K562 (cell line): ENCODE results near the gene MX1. TPM values are rescaled to one million over a fixed set of nuclear protein-coding genes. Genes with fewer than 3 reads are reported as not detected.

Experiments used
- ATAC-seq: fragments of 200-7000 bp; cut with Tn5 transposase; 3 replicates; pipeline ENCODE4 v1.9.1; 2020; ENCODE audit warnings: moderate library complexity
- BruUV-seq: library from RNA; stranded (reverse); fragments of 400-500 nt; replicated peaks from 2 replicates; lab custom pipeline; 2021; lab: Mats Ljungman, UMichigan
- CTCF ChIA-PET: fragments of 300-600 bp; formaldehyde crosslinking; extraction: SDS; loops from one replicate; lab custom pipeline; 2021; ENCODE audit warnings: low intra/inter-chr PET ratio; lab: Yijun Ruan, JAX
- POLR2A ChIA-PET: fragments of 300-600, 350-650 bp; sonication (Branson Sonifier 250); formaldehyde crosslinking; extraction: SDS; loops from one replicate; lab custom pipeline; 2021; ENCODE audit warnings: antibody characterized with exemption, inconsistent platforms; lab: Yijun Ruan, JAX
- DNase-seq, 4 experiments: peaks; one replicate each; pipeline versions ENCODE4 v3.0.0 to v3.0.0-alpha.2; 2011 to 2018; ENCODE audit warnings: low spot score in 3 of 4, mixed read lengths in 3 of 4; ENCODE audit errors: extremely low read depth in 1 of 4
- FAIRE-seq: peaks from 2 replicates; lab custom pipeline; 2011; peaks lifted over from hg19 to GRCh38; lab: Jason Lieb, UNC
- H2AFZ ChIP-seq: 2 replicates; pipeline ENCODE4 v1.6.0; 2011; ENCODE audit warnings: low read depth, low read length, control low read depth, inconsistent platforms
- H3K27ac ChIP-seq: fragments of 200-600 bp; 3 replicates; pipeline ENCODE4 v1.8.0; 2011; ENCODE audit warnings: low read depth, mild to moderate bottlenecking, control low read depth, inconsistent platforms, low read length, moderate library complexity, mixed read lengths; ENCODE audit errors: extremely low read depth
- H3K27me3 ChIP-seq, 2 experiments: fragments of 300-600 bp in 1 of 2; 2 replicates in 1 of 2; 3 replicates in 1 of 2; pipeline versions ENCODE4 v1.6.0 to v1.8.0; 2011; ENCODE audit warnings: inconsistent platforms in 2 of 2, low read length in 2 of 2, mild to moderate bottlenecking in 1 of 2, mixed read lengths in 1 of 2, moderate library complexity in 1 of 2; ENCODE audit not compliant: control insufficient read depth in 2 of 2, insufficient read depth in 2 of 2
- H3K36me3 ChIP-seq: fragments of 300-600 bp; 3 replicates; pipeline ENCODE4 v1.8.0; 2011; ENCODE audit warnings: mild to moderate bottlenecking, low read length, inconsistent platforms; ENCODE audit not compliant: control insufficient read depth, insufficient read depth
- H3K4me1 ChIP-seq, 2 experiments: fragments of 200-600 bp in 1 of 2; replicated peaks in 1 of 2; 2 replicates in 1 of 2; 3 replicates in 1 of 2; pipeline versions ENCODE4 v1.5.1 to v1.8.0; 2011; ENCODE audit warnings: inconsistent platforms in 2 of 2, low read length in 2 of 2, mild to moderate bottlenecking in 1 of 2, mixed read lengths in 1 of 2, moderate library complexity in 1 of 2; ENCODE audit not compliant: control insufficient read depth in 2 of 2, insufficient read depth in 2 of 2
- H3K4me2 ChIP-seq: 2 replicates; pipeline ENCODE4 v1.6.1; 2011; ENCODE audit warnings: low read length, control low read depth, inconsistent platforms, mixed read lengths; ENCODE audit not compliant: insufficient read depth
- H3K4me3 ChIP-seq: fragments of 200-600 bp; sonication (generic), shearing (Covaris generic); 2 replicates; pipeline ENCODE4 v1.5.1; 2016; ENCODE audit warnings: control low read depth, inconsistent platforms
- H3K79me2 ChIP-seq: fragments of 200-600 bp; 3 replicates; pipeline ENCODE4 v1.8.0; 2011; ENCODE audit warnings: low read length, inconsistent platforms; ENCODE audit not compliant: control insufficient read depth, insufficient read depth
- H3K9ac ChIP-seq, 2 experiments: 2 replicates each; pipeline versions ENCODE4 v1.6.0 to v1.6.1; 2011; ENCODE audit warnings: low read depth in 2 of 2, low read length in 2 of 2, control low read depth in 1 of 2, inconsistent platforms in 1 of 2, mild to moderate bottlenecking in 1 of 2, mixed read lengths in 1 of 2; ENCODE audit not compliant: insufficient read depth in 1 of 2
- H3K9me1 ChIP-seq: one replicate; pipeline ENCODE4 v1.6.0; 2011; ENCODE audit warnings: inconsistent platforms, mild to moderate bottlenecking, low read length, moderate library complexity; ENCODE audit not compliant: control insufficient read depth, insufficient read depth
- H3K9me3 ChIP-seq: replicated peaks from 2 replicates; pipeline ENCODE4 v1.5.1; 2011; ENCODE audit warnings: low read depth, low read length, inconsistent platforms; ENCODE audit not compliant: control insufficient read depth, insufficient read depth
- H4K20me1 ChIP-seq: replicated peaks from 2 replicates; pipeline ENCODE4 v1.6.1; 2011; ENCODE audit warnings: low read length, inconsistent platforms, mixed read lengths; ENCODE audit not compliant: control insufficient read depth, insufficient read depth
- EGR1 ChIP-seq: fragments of 450-650 bp; conservative IDR thresholded peaks from 2 replicates; pipeline ENCODE4 v1.6.1; 2017; ENCODE audit warnings: mild to moderate bottlenecking
- ETV5 ChIP-seq: sonication (generic); formaldehyde crosslinking; IDR thresholded peaks from 2 replicates; pipeline ENCODE4 v1.4.0; 2020; ENCODE audit warnings: low read depth, mild to moderate bottlenecking, missing genetic modification reagents
- FUS ChIP-seq: fragments of 200-400 bp; formaldehyde crosslinking; optimal IDR thresholded peaks from 2 replicates; pipeline ENCODE3; 2017; ENCODE audit warnings: low read depth, low read length
- MTA3 ChIP-seq: fragments of 450-650 bp; formaldehyde crosslinking; IDR thresholded peaks from 2 replicates; pipeline ENCODE4 v1.6.1; 2017; ENCODE audit warnings: mild to moderate bottlenecking, borderline replicate concordance
- MYC ChIP-seq, 2 experiments: fragments of 250-450 bp in 1 of 2; sonication (Bioruptor Pico) in 1 of 2; IDR thresholded peaks; 2 replicates each; pipeline versions ENCODE4 v1.5.1 to v1.6.1; 2012 to 2021; ENCODE audit warnings: low read depth in 2 of 2, borderline replicate concordance in 1 of 2, improper control_type of control experiment in 1 of 2, low read length in 1 of 2, mild to moderate bottlenecking in 1 of 2, moderate library complexity in 1 of 2
- NRF1 ChIP-seq, 2 experiments: fragments of 450-650 bp; IDR thresholded peaks in 1 of 2; conservative IDR thresholded peaks in 1 of 2; 2 replicates each; pipeline ENCODE4 v1.6.1; 2014; ENCODE audit warnings: mild to moderate bottlenecking in 2 of 2
- RBBP5 ChIP-seq: fragments of 200-600 bp; sonication (generic); IDR thresholded peaks from 2 replicates; pipeline ENCODE4 v1.6.1; 2012; ENCODE audit warnings: borderline replicate concordance, mild to moderate bottlenecking, low read length, control low read depth, inconsistent platforms; ENCODE audit not compliant: insufficient read depth, poor library complexity, severe bottlenecking
- WGBS: fragments of 100-300 bp; shearing (Covaris generic); methylation state at CpG from one replicate; pipeline ENCODE4 v1.1.6; 2016; ENCODE audit warnings: low coverage, mixed read lengths; ENCODE audit not compliant: insufficient coverage; ENCODE audit errors: missing lambda C conversion rate; 5-methylcytosine and 5-hydroxymethylcytosine counted together
- in situ Hi-C: fragments of 300-500 bp; cut with MboI; formaldehyde crosslinking; loops from 4 replicates; pipeline ENCODE4 v1.15.0; 2018; ENCODE audit warnings: inconsistent platforms, mixed read lengths
- intact Hi-C: fragments of 100-400 bp; cut with micrococcal nuclease; formaldehyde crosslinking; loops from 2 replicates; pipeline ENCODE4 v1.14.2; 2022
- polyA plus RNA-seq, 8 experiments: library from polyadenylated mRNA; depleted of rRNA in 4 of 8; stranded (reverse) in 5 of 8; unstranded in 3 of 8; fragments of >200 nt; fragmentation: Nextera tagmentation in 2 of 8; fragmentation: Illumina TruSeq in 1 of 8; extraction: Ambion mirVana in 2 of 8; extraction: Trizol in 1 of 8; gene quantifications; 2 replicates each; pipeline versions ENCODE4 v1.2.1 to v1.2.3, GENCODE V29; 2011 to 2014; ENCODE audit warnings: inconsistent platforms in 1 of 8, missing spikeins in 1 of 8
- total RNA-seq, 7 experiments: library from RNA; depleted of rRNA in 6 of 7; stranded (reverse); fragments of >200 nt in 6 of 7; fragmentation: Illumina TruSeq in 2 of 7; extraction: Trizol in 2 of 7; gene quantifications; 2 replicates each; pipeline versions ENCODE4 v1.2.1 to v1.2.3, GENCODE V29; 2011 to 2021; ENCODE audit warnings: low replicate concordance in 1 of 7
- TF ChIP-seq, protein P1 (sequence below), 2 experiments: fragments of 450-650 bp in 1 of 2; sonication (generic) in 1 of 2; formaldehyde crosslinking in 1 of 2; IDR thresholded peaks; 2 replicates each; pipeline versions ENCODE4 v1.7.1 to v1.9.0; 2016 to 2022; ENCODE audit warnings: inconsistent platforms in 1 of 2, mild to moderate bottlenecking in 1 of 2, missing genetic modification reagents in 1 of 2

The MX1 gene
- total and polyA plus RNA-seq, 9 of the 15 experiments (the other 6 are each of a cell fraction or from before 2014, with no cell fraction given): 0.07 to 0.51 (median 0.21) TPM; not detected in 5

DNA sequence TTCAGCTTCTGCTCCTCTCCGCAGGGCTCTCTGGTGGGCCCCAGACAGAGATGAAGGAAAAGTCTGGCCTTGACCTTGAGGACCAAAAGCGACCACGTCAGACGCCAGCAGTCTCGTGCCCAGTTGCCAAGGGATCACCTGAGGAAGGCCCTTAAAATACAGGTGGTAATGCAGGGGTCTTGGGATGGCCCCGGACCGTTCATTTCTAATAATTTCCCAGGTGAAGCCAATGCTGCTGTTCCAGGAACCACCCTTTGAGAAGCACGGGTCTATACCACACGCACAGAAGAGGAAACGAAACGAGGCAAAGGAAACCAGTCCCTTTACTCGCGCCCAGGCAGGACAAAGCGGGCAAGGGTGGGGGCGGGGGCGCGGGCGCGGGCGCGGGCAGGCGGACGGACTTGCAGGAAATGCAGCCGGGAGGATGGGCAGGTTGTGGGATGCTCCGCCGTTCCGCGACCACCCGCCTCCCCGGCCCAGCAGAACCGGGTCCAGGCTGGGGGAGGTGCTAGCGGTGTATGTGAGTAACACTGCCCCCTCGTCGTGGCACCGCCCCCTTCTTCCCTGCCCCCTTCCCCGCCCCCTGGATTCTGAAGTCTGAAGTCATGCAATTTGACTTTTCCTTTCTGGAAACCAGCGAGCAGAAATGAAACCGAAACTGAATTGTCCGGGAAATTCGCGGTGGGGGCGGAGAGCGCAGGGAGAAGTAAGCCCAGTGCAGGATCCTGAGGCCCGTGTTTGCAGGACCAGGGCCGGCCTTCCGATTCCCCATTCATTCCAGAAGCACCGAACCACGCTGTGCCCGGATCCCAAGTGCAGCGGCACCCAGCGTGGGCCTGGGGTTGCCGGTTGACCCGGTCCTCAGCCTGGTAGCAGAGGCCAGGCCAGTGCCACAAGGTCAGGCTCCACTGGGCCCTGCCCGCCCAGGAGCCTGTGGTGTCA lies 5.8 kb upstream of the MX1 start:
- in situ Hi-C loops (no loop called here), intact Hi-C loops (no loop called here)
- 0 out of 4 replicates have a peak, but pooled peaks of 1 of the 2 experiments have one; percentile 20 for TF ChIP-seq NRF1 (conservative IDR thresholded peaks at IDR 0.05 in 1 of 2, IDR thresholded peaks at IDR 0.05 in 1 of 2)
- TF ChIP-seq FUS: no peak
- TF ChIP-seq, protein P1, sequence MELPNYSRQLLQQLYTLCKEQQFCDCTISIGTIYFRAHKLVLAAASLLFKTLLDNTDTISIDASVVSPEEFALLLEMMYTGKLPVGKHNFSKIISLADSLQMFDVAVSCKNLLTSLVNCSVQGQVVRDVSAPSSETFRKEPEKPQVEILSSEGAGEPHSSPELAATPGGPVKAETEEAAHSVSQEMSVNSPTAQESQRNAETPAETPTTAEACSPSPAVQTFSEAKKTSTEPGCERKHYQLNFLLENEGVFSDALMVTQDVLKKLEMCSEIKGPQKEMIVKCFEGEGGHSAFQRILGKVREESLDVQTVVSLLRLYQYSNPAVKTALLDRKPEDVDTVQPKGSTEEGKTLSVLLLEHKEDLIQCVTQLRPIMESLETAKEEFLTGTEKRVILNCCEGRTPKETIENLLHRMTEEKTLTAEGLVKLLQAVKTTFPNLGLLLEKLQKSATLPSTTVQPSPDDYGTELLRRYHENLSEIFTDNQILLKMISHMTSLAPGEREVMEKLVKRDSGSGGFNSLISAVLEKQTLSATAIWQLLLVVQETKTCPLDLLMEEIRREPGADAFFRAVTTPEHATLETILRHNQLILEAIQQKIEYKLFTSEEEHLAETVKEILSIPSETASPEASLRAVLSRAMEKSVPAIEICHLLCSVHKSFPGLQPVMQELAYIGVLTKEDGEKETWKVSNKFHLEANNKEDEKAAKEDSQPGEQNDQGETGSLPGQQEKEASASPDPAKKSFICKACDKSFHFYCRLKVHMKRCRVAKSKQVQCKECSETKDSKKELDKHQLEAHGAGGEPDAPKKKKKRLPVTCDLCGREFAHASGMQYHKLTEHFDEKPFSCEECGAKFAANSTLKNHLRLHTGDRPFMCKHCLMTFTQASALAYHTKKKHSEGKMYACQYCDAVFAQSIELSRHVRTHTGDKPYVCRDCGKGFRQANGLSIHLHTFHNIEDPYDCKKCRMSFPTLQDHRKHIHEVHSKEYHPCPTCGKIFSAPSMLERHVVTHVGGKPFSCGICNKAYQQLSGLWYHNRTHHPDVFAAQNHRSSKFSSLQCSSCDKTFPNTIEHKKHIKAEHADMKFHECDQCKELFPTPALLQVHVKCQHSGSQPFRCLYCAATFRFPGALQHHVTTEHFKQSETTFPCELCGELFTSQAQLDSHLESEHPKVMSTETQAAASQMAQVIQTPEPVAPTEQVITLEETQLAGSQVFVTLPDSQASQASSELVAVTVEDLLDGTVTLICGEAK (IDR thresholded peaks at IDR 0.05): peak; percentile 38; the same call in 1 of the 2 replicates
- TF ChIP-seq, protein P1 (CRISPR knock-in tag; IDR thresholded peaks at IDR 0.05): no peak
- no peak for TF ChIP-seq ETV5 (CRISPR knock-in tag)
- TF ChIP-seq MYC (IDR thresholded peaks at IDR 0.05; ENCODE audit: low read depth, low read length): no peak
- no peak for TF ChIP-seq MYC (CRISPR knock-in tag; IDR thresholded peaks at IDR 0.05; ENCODE audit: borderline replicate concordance, low read depth)
- TF ChIP-seq MTA3: no peak
- TF ChIP-seq RBBP5: peak; percentile 29
- peak; percentile 28; the same call in 1 of the 2 replicates for TF ChIP-seq EGR1

More for the DNA sequence above, 5.8 kb upstream of the MX1 start:
- peak overlapping the region; percentile 41 for H3K4me3 ChIP-seq
- peak; percentile 79 for ATAC-seq
- ChIA-PET POLR2A (no interaction called here), CTCF (no interaction called here)
- BruUV-seq: no TSS peak
- peak overlapping the region; percentile 68 for H3K4me2 ChIP-seq
- peak overlapping the region; percentile 67; the same call in 1 of the 2 replicates for H2AFZ ChIP-seq
- DNase-seq: peak; percentile 25 to 54 (median 42)
- no peak for FAIRE-seq
- H3K79me2 ChIP-seq: no peaks in the 10 kb centered on the region
- H3K27ac ChIP-seq: no peak overlapping the region
- 11% methylated on average over 29 of the region's 54 CpGs for WGBS
- no peaks in the 10 kb centered on the region; the same call in 1 of the 2 replicates for H4K20me1 ChIP-seq
- peak overlapping the region in 1 of 2 experiments; percentile 86; a peak in 3 of 4 replicates for H3K9ac ChIP-seq
- peaks cover 0 to 14% of the 10 kb centered on the region in 2 experiments; a peak in 1 of 5 replicates for H3K27me3 ChIP-seq
- peaks cover 0 to 10% of the 10 kb centered on the region in 2 experiments; a peak in 2 of 5 replicates for H3K4me1 ChIP-seq
- H3K9me3 ChIP-seq: no peaks in the 10 kb centered on the region
- no peaks in the 10 kb centered on the region for H3K36me3 ChIP-seq
- no peaks in the 10 kb centered on the region for H3K9me1 ChIP-seq
